C4-2B (cell line): Measurements from ENCODE around the gene PACSIN1.
"Not testable (repeated sequence)": the region's sequence is repeated elsewhere in the genome, so short reads cannot be mapped to it uniquely, and the experiment has no call there.

Source experiments
- H3K27ac ChIP-seq: fragments of 450-650 bp; 2 replicates; pipeline ENCODE4 v1.5.1; 2017
- ZFX ChIP-seq: fragments of 450-650 bp; IDR thresholded peaks from 2 replicates; pipeline ENCODE4 v1.6.1; 2017
- TF ChIP-seq, protein P1 (sequence below): fragments of 450-650 bp; conservative IDR thresholded peaks from 2 replicates; pipeline ENCODE4 v1.5.1; 2017; ENCODE audit warnings: mild to moderate bottlenecking

Gene PACSIN1

GRCh38 chr6:34475767-34476328, 10.0 kb downstream of the PACSIN1 start:
- TF ChIP-seq, protein P1, sequence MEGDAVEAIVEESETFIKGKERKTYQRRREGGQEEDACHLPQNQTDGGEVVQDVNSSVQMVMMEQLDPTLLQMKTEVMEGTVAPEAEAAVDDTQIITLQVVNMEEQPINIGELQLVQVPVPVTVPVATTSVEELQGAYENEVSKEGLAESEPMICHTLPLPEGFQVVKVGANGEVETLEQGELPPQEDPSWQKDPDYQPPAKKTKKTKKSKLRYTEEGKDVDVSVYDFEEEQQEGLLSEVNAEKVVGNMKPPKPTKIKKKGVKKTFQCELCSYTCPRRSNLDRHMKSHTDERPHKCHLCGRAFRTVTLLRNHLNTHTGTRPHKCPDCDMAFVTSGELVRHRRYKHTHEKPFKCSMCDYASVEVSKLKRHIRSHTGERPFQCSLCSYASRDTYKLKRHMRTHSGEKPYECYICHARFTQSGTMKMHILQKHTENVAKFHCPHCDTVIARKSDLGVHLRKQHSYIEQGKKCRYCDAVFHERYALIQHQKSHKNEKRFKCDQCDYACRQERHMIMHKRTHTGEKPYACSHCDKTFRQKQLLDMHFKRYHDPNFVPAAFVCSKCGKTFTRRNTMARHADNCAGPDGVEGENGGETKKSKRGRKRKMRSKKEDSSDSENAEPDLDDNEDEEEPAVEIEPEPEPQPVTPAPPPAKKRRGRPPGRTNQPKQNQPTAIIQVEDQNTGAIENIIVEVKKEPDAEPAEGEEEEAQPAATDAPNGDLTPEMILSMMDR = no peak
- no peak for TF ChIP-seq ZFX
- no peak overlapping the region for H3K27ac ChIP-seq

DNA sequence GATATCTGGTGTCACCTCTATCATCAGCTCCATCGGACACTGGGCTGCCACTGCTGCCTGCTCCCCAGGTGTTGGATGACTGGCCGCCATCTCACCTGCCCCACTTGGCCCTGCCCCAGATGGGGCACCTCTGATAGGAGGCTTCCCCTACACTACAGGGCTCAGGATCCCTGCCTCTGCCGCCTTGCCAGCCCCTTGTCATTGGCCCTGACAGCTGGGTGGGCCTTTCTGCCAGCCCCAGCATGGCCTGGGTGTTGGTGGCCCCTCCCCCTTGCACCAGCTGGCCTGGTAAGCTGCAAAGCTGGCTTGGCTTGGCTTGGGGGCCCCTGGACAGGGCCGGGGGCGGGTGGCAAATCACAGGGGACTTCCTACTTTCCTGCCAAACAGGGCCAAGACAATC, 10.6 kb downstream of the PACSIN1 start:
- no peak overlapping the region for H3K27ac ChIP-seq
- TF ChIP-seq, protein P1 = no peak
- TF ChIP-seq ZFX = no peak

DNA sequence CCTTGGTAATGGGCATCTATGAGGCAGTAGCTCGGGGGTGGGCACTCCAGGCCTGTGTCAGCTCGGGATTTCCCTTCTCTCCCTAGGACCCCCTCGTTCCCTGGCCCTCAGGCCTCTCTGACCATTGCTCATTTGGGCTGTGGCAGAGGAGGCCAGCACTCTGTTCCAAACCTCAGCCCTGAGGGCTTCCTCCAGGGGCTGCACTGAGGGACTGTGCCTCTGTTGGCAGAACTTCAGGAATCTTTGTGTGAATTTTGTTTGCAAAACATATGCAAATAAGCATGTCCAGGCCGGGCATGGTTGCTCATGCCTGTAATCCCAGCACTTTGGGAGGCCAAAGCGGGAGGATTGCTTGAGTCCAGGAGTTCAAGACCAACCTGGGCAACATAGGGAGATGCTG, 11.0 kb downstream of the PACSIN1 start:
- no peak overlapping the region for H3K27ac ChIP-seq
- TF ChIP-seq, protein P1 = no peak
- TF ChIP-seq ZFX = no peak

- TF ChIP-seq ZFX = no peak
- TF ChIP-seq, protein P1 = no peak
- H3K27ac ChIP-seq = no peak overlapping the region
Observed at GRCh38 chr6:34478796-34479195, 12.9 kb downstream of the PACSIN1 start.

- not testable (repeated sequence) for H3K27ac ChIP-seq
Observed at GRCh38 chr6:34483781-34484180, 17.9 kb downstream of the PACSIN1 start.

- TF ChIP-seq ZFX = no peak
- TF ChIP-seq, protein P1 = no peak
- H3K27ac ChIP-seq = no peak overlapping the region
Observed at GRCh38 chr6:34484391-34484790, 18.5 kb downstream of the PACSIN1 start.

- no peak for TF ChIP-seq ZFX
- TF ChIP-seq, protein P1 = no peak
- no peak overlapping the region for H3K27ac ChIP-seq
Observed at GRCh38 chr6:34484899-34485298, 19.0 kb downstream of the PACSIN1 start.

- TF ChIP-seq ZFX = no peak
- H3K27ac ChIP-seq = no peak overlapping the region
Observed at GRCh38 chr6:34485321-34486060, 19.6 kb downstream of the PACSIN1 start.
